GM12875 (cell line): ENCODE data around the gene NDST4.

Experiments used
- H3K4me3 ChIP-seq: one replicate; pipeline ENCODE4 v1.5.1; 2011; ENCODE audit warnings: low read depth, low read length, control low read depth
- TF ChIP-seq, protein P1 (sequence below): IDR thresholded peaks from 2 replicates; pipeline ENCODE4 v1.5.1; 2011; ENCODE audit warnings: low read depth, mild to moderate bottlenecking, control low read depth, inconsistent platforms, low read length, moderate library complexity, borderline replicate concordance; ENCODE audit not compliant: insufficient read depth

NDST4 gene

DNA sequence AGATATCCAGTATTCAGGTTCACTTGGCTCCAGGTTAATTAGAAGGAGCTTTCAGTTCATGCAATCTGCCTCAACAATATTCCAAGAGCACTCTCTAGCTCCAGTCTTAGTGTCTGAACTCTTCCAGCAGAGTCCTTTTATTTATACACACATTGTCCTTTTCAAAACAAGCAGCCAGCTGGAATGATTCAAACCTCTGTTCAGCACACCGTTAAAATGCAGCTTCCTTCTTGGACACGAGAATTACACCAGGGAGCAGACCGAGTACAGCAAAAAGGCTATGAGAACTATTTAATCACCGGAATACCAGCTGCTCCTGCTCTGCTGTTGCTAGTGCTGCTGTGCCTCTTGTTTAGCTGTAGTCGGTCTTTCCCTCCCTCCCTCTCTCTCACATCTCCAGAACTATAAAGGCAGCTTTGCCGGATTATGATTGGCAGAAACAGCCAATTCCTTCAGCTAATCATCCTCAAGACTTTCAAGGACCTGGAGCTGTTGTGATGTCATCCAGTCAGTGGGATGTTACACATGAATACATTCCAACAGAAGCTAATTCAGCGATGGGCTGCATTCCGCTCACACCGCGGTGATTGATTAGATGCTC is at the start of gene NDST4:
NDST4 (minus strand) TSS at position 115 of the 601 bp plus-strand sequence. CDS start 36,584 bp downstream, outside the sequence.
- no peak within 1 kb of the TSS for H3K4me3 ChIP-seq
- TF ChIP-seq, protein P1, sequence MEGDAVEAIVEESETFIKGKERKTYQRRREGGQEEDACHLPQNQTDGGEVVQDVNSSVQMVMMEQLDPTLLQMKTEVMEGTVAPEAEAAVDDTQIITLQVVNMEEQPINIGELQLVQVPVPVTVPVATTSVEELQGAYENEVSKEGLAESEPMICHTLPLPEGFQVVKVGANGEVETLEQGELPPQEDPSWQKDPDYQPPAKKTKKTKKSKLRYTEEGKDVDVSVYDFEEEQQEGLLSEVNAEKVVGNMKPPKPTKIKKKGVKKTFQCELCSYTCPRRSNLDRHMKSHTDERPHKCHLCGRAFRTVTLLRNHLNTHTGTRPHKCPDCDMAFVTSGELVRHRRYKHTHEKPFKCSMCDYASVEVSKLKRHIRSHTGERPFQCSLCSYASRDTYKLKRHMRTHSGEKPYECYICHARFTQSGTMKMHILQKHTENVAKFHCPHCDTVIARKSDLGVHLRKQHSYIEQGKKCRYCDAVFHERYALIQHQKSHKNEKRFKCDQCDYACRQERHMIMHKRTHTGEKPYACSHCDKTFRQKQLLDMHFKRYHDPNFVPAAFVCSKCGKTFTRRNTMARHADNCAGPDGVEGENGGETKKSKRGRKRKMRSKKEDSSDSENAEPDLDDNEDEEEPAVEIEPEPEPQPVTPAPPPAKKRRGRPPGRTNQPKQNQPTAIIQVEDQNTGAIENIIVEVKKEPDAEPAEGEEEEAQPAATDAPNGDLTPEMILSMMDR = no peak

DNA sequence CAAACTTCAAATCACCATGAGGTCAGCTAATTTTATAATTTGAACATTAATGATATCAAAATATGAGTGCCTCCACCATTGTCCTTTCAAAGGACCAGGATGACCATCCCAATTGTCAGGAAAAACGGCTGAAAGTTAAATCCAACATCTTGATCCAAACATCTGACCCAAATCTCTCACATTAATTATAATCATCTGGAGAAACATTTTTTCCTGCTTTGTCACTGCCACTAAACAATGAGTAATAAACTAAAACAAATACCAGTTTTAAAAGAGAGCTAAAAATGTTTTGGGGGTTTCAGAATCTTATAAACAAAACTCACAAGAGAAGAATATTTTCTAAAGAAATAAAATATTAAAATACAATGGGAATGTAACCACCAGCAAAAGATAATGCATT is 45.7 kb upstream of the NDST4 start:
- TF ChIP-seq, protein P1 = no peak
- no peak overlapping the region for H3K4me3 ChIP-seq

DNA sequence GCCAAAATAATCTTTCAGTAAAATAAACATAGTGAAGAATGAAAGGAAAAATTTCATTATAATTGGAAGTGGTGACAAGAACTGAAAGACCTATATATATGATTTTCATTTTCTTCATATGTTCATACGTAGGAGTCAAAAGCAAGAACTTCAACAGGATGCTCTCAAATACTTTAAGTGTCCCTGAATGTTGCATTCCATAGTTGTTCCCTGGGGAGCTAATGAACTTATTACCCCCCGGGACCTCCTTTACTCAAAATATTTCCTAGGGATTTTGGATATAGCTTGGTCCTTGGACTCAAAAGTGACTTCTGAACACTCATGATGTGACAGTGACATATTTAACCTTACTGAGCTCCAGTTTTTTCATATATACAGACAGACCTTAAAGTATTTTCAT is 44.9 kb upstream of the NDST4 start:
- H3K4me3 ChIP-seq = no peak overlapping the region
- TF ChIP-seq, protein P1 = no peak

- H3K4me3 ChIP-seq = no peak overlapping the region
- TF ChIP-seq, protein P1 = no peak
Observed at GRCh38 chr4:115154826-115155225, 41.4 kb upstream of the NDST4 start.

- TF ChIP-seq, protein P1 = no peak
- H3K4me3 ChIP-seq = no peak overlapping the region
Observed at GRCh38 chr4:115152965-115153364, 39.5 kb upstream of the NDST4 start.

DNA sequence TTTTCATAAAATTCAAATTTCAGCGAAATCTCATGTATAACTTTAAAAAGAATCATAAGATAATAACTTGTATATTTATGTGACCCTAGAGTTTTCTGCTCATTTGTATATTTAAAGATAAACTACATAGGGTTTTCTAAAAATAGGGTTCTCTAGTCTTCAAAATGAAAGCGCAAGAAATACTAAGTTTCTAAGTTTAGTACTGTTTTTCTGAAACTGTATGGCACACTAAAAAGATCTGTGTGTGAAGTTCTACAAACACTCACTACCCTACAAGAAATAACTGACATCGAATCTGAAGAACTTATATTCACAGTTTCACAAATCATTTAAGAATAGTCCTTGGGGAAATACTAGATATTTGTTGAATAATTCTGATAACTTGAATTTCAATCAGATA is 38.7 kb upstream of the NDST4 start:
- no peak overlapping the region for H3K4me3 ChIP-seq
- TF ChIP-seq, protein P1 = no peak

DNA sequence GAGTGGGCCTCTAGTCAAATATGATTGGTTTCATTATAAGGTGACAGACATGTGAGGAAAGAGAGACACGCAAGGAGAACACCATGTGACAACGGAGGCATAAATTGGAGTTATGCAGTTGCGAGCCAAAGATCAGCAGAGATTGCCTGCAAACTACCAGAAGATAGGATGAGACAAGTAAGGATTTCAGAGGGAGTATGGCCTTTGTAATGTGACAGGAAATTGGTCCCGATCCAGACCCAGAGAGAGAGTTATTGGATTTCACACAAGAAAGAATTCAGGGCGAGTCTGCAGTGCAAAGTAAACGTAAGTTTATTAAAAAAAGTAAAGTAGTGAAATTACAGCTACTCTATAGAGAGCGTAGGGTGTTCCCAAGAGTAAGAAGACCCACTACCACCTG is 35.7 kb upstream of the NDST4 start:
- TF ChIP-seq, protein P1 = no peak
- no peak overlapping the region for H3K4me3 ChIP-seq
